Esophagus muscularis mucosa (tissue), 4 donors: Measurements from ENCODE around the gene LCORL.

Source experiments
- CTCF ChIP-seq, 3 experiments: fragments of 200-600 bp in 2 of 3; fragments of 450-650 bp in 1 of 3; sonication (generic) in 2 of 3; IDR thresholded peaks; one replicate each; pipeline ENCODE4 v1.5.1; 2017 to 2019; ENCODE audit warnings: antibody characterized with exemption in 3 of 3, mild to moderate bottlenecking in 2 of 3, moderate library complexity in 1 of 3
- EP300 ChIP-seq: sonication (generic); formaldehyde crosslinking; IDR thresholded peaks from one replicate; pipeline ENCODE4 v1.6.1; 2017; ENCODE audit warnings: antibody characterized with exemption
- POLR2A ChIP-seq: fragments of 450-650 bp; IDR thresholded peaks from one replicate; pipeline ENCODE4 v1.6.1; 2017; ENCODE audit warnings: antibody characterized with exemption, moderate library complexity, mild to moderate bottlenecking, low read depth

- TF ChIP-seq CTCF (IDR thresholded peaks at IDR 0.05) (no peak), EP300 (no peak), POLR2A (no peak)
Measured at GRCh38 chr4:17898553-17899055, 123.0 kb downstream of the LCORL start.
